Ovary (tissue), 9 donors: ENCODE results near the gene MILR1. TPM values are rescaled to one million over a fixed set of nuclear protein-coding genes. Genes with fewer than 3 reads are reported as not detected.
"Not testable (repeated sequence)": the region's sequence is repeated elsewhere in the genome, so short reads cannot be mapped to it uniquely, and the experiment has no call there.

Source experiments
- DNase-seq, 5 donors: peaks; one replicate each; pipeline ENCODE4 v3.0.0-alpha.2; 2019 to 2020
- H3K27ac ChIP-seq, 2 donors: fragments of 200-600 bp; one replicate each; pipeline versions ENCODE4 v1.5.1 to v1.8.0; 2019 to 2022
- H3K27me3 ChIP-seq: fragments of 200-600 bp; one replicate; pipeline ENCODE4 v1.8.0; 2022
- H3K36me3 ChIP-seq: fragments of 200-600 bp; sonication (generic); one replicate; pipeline ENCODE4 v1.5.1; 2019
- H3K4me1 ChIP-seq: one replicate; pipeline ENCODE4 v1.8.1; 2013; ENCODE audit warnings: mild to moderate bottlenecking, moderate library complexity; ENCODE audit not compliant: insufficient read depth
- H3K4me3 ChIP-seq: fragments of 200-600 bp; sonication (generic); one replicate; pipeline ENCODE4 v1.5.1; 2017
- H3K9me3 ChIP-seq, 2 donors: fragments of 200-600 bp in 1 of 2; sonication (generic) in 1 of 2; one replicate each; pipeline versions ENCODE4 v1.5.1 to v1.8.1; 2013 to 2019; ENCODE audit warnings: mild to moderate bottlenecking in 1 of 2, moderate library complexity in 1 of 2
- CTCF ChIP-seq, 3 donors: fragments of 450-650 bp in 2 of 3; fragments of 200-600 bp in 1 of 3; IDR thresholded peaks; one replicate each; pipeline versions ENCODE4 v1.5.1 to v1.8.0; 2016 to 2022; ENCODE audit warnings: antibody characterized with exemption in 3 of 3, mild to moderate bottlenecking in 1 of 3
- EP300 ChIP-seq: sonication (generic); formaldehyde crosslinking; IDR thresholded peaks from one replicate; pipeline ENCODE4 v1.6.1; 2017; ENCODE audit warnings: antibody characterized with exemption
- POLR2A ChIP-seq: fragments of 450-650 bp; IDR thresholded peaks from one replicate; pipeline ENCODE4 v1.6.1; 2017; ENCODE audit warnings: antibody characterized with exemption, mild to moderate bottlenecking, moderate library complexity
- WGBS, 3 donors: extraction: QIAGEN DNeasy Blood & Tissue Kit in 1 of 3; methylation state at CpG; one replicate each; pipeline versions ENCODE4 v1.1.5 to v1.1.7; 2013 to 2017; 5-methylcytosine and 5-hydroxymethylcytosine counted together
- intact Hi-C, 4 donors: fragments of 100-400 bp; cut with DNase I; formaldehyde crosslinking; loops; one replicate each; pipeline versions ENCODE4 v1.11.0 to v1.15.1; 2022 to 2023
- polyA plus RNA-seq, 2 donors: library from polyadenylated mRNA; stranded (reverse); fragments of 200-250 nt in 1 of 2; fragments of 350-450 nt in 1 of 2; fragmentation: Illumina TruSeq in 1 of 2; extraction: RNeasy Lipid Tissue Mini Kit (QIAGEN cat#74804) in 1 of 2; gene quantifications; one replicate each; pipeline ENCODE4 v1.2.3, GENCODE V29; 2013 to 2014
- total RNA-seq, 7 donors: library from RNA; depleted of rRNA in 2 of 7; stranded (reverse); fragments of >200 nt in 2 of 7; fragmentation: NEBNext Ultra II Directional in 3 of 7; extraction: Animal tissue kit (Norgen Biotek cat#: 25700) in 3 of 7; gene quantifications; one replicate each; pipeline versions ENCODE4 v1.1.0 to v1.2.4, GENCODE V29; 2016 to 2023
- donor health status: DM: no; HTN: no; CAD: no; lungs with moderate emphysema.
- donor health status: DM: no; HTN: no; CAD: no.
- donor health status: Bipolar disorder and iron deficiency.
- donor health status: DM: yes; HTN: yes; CAD: no.
- donor health status: DM: no; HTN: no; CAD: no.
- donor health status: DM: yes; HTN: yes; CAD: no.

The MILR1 gene
- total and polyA plus RNA-seq, 9 donors, result 2.0 to 16.4 (median 6.8) TPM

- Histone ChIP-seq H3K27ac (no peak overlapping the region), H3K27me3 (no peaks in the 10 kb centered on the region), H3K9me3 (no peaks in the 10 kb centered on the region), H3K36me3 (no peaks in the 10 kb centered on the region), H3K4me3 (no peak overlapping the region), H3K4me1 (peaks cover 1% of the 10 kb centered on the region)
- TF ChIP-seq CTCF (IDR thresholded peaks at IDR 0.05) (no peak), EP300 (no peak), POLR2A (no peak)
- DNase-seq, result no peak
- 58 to 66% (median 63%) methylated on average over 6 of the region's 6 CpGs for WGBS, 3 donors
- intact Hi-C loops, result no loop called here
These were observed 10.4 kb downstream of the MILR1 start for GRCh38 chr17:64459284-64459747.

- DNase-seq, H3K4me1 ChIP-seq, intact Hi-C loops, H3K9me3 ChIP-seq, H3K27ac ChIP-seq, H3K4me3 ChIP-seq, H3K36me3 ChIP-seq, H3K27me3 ChIP-seq: not testable (repeated sequence)
- WGBS, 3 donors, result 96 to 98% (median 96%) methylated on average over 7 of the region's 7 CpGs
These were observed 10.9 kb downstream of the MILR1 start for GRCh38 chr17:64459818-64460217.

- DNase-seq, result peak in 1 of 5 donors; percentile 35
- WGBS, 3 donors, result 73 to 76% (median 74%) methylated on average over 8 of the region's 8 CpGs
These were observed 12.0 kb downstream of the MILR1 start for GRCh38 chr17:64460955-64461354.

DNA sequence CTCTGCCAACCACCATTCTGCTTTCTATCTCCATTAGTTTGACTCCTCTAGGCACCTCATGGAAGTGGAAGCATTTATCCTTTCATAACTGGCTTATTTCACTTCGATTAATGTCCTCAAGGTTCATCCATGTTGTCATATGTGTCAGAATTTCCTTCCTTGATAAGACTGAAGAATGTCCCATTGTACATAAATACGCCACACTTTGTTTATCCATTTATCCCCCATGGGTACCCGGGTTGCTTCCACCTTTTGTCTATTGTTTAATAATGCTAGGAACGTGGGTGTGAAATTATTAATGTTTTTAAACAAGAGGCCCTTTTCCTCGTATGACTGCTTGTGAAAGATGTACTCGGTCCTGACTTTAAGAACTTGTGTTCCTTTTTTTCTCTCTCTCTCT is 12.9 kb downstream of the MILR1 start:
- Histone ChIP-seq H3K9me3 (no peaks in the 10 kb centered on the region), H3K36me3 (no peaks in the 10 kb centered on the region), H3K4me1 (peaks cover 1% of the 10 kb centered on the region), H3K27me3 (no peaks in the 10 kb centered on the region), H3K27ac (no peak overlapping the region), H3K4me3 (no peak overlapping the region)
- TF ChIP-seq POLR2A, result no peak
- TF ChIP-seq CTCF (IDR thresholded peaks at IDR 0.05), result no peak
- DNase-seq, result no peak
- intact Hi-C loops, result no loop called here
- WGBS, 3 donors, result 72 to 74% (median 72%) methylated on average over 6 of the region's 6 CpGs

More at GRCh38 chr17:64460955-64461354, 12.0 kb downstream of the MILR1 start:
- no peaks in the 10 kb centered on the region for H3K9me3 ChIP-seq
- no peak overlapping the region for H3K4me3 ChIP-seq
- TF ChIP-seq CTCF (IDR thresholded peaks at IDR 0.05) (no peak), POLR2A (no peak), EP300 (no peak)
- no peaks in the 10 kb centered on the region for H3K36me3 ChIP-seq
- peaks cover 1% of the 10 kb centered on the region for H3K4me1 ChIP-seq
- intact Hi-C loops, result no loop called here
- no peak overlapping the region for H3K27ac ChIP-seq
- H3K27me3 ChIP-seq, result no peaks in the 10 kb centered on the region

GRCh38 chr17:64466019-64466735 is 17.3 kb downstream of the MILR1 start:
- no peaks in the 10 kb centered on the region for H3K4me1 ChIP-seq
- H3K27ac ChIP-seq, result no peak overlapping the region
- H3K4me3 ChIP-seq, result no peak overlapping the region
- no peaks in the 10 kb centered on the region for H3K9me3 ChIP-seq
- H3K36me3 ChIP-seq, result no peaks in the 10 kb centered on the region
- H3K27me3 ChIP-seq, result no peaks in the 10 kb centered on the region
- intact Hi-C loops, result no loop called here
- TF ChIP-seq POLR2A (no peak), EP300 (no peak), CTCF (IDR thresholded peaks at IDR 0.05) (no peak)
- no peak for DNase-seq
- WGBS, 3 donors, result 72 to 78% (median 74%) methylated on average over 9 of the region's 9 CpGs

GRCh38 chr17:64466834-64467233 is 17.9 kb downstream of the MILR1 start:
- H3K4me3 ChIP-seq, H3K27ac ChIP-seq, intact Hi-C loops, H3K27me3 ChIP-seq, H3K4me1 ChIP-seq, H3K9me3 ChIP-seq, H3K36me3 ChIP-seq, DNase-seq: not testable (repeated sequence)
- WGBS, 3 donors, result 51 to 91% (median 71%) methylated on average over 1 of the region's 1 CpG
